HG03066 (cell line): ENCODE results near the gene C16orf89.
"Not testable (repeated sequence)": the region's sequence is repeated elsewhere in the genome, so short reads cannot be mapped to it uniquely, and the experiment has no call there.

ENCODE experiments used
- ATAC-seq: cut with Tn5 transposase; IDR thresholded peaks from one replicate; pipeline ENCODE4 v1.9.1; 2021; ENCODE audit warnings: low read depth; ENCODE audit not compliant: unreplicated experiment

Gene C16orf89, protein sequence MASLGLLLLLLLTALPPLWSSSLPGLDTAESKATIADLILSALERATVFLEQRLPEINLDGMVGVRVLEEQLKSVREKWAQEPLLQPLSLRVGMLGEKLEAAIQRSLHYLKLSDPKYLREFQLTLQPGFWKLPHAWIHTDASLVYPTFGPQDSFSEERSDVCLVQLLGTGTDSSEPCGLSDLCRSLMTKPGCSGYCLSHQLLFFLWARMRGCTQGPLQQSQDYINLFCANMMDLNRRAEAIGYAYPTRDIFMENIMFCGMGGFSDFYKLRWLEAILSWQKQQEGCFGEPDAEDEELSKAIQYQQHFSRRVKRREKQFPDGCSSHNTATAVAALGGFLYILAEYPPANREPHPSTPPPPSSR

DNA sequence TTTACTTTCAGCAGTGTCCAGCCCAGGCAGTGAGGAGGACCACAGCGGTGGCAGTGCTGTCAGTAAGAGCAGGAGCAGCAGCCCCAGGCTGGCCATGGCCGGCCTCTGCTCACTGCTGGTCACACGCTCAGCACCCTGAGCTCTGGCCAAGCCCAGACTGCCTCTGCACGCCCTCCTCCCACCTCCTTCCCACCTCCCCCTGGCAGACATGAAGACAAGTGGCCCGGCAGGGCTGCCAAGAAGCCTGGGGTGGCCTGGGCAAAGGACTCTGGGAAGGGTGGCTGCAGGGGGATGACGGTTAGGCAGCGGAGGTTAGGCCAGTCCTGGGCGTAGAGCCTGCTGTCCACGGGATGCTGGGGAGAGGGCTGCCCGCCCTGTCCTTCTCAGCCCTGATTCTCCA lies at the start of gene C16orf89:
Gene C16orf89 (minus strand): TSS at position 144 of the 400 bp plus-strand sequence. CDS start 48 bp downstream, at position 96.
- no peak for ATAC-seq

DNA sequence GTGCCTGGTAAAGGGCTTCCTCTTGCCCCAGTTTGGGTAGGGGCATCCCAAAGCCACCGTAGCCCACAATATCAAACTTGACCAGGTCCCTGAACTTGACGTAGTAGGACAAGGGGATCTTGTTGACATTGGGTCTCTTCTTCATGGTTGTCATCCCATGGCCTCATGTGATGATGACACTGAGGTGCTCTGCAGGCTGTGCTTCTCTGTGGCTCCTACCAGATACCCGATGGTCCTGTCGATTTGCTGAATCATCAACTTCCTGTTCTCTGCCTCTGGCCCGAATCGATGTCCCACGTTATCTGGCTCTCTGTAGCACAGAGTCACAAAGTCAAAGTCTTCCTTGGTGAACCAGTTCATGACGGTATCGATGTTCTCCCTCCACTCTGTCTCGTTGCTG lies 45.2 kb upstream of the C16orf89 start:
- ATAC-seq: not testable (repeated sequence)

DNA sequence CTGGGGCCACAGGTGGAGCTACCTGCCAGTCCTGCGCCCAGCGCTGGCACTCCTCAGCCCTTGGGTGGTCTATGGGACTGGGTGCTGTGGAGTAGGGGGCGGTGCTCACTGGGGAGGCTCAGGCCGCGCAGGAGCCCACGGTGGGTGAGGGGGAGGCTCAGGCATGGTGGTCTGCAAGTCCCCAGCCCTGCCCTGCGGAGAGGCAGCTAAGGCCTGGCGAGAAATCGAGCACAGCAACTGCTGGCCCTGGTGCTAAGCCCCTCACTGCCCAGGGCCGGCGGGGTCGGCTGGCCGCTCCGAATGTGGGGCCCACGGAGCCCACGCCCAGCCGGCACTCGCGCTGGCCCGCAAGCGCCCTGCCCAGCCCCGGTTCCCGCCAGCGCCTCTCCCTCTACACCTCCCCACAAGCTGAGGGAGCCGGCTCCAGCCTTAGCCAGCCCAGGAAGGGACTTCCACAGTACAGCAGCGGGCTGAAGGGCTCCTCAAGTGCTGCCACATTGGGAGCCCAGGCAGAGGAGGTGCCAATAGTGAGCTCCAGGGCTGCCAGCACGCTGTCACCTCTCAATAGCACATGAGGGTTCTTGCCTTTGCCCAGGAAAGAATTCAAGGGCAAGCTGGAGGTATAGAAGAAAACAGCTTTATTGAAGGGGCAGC lies 42.9 kb upstream of the C16orf89 start:
- ATAC-seq: no peak

DNA sequence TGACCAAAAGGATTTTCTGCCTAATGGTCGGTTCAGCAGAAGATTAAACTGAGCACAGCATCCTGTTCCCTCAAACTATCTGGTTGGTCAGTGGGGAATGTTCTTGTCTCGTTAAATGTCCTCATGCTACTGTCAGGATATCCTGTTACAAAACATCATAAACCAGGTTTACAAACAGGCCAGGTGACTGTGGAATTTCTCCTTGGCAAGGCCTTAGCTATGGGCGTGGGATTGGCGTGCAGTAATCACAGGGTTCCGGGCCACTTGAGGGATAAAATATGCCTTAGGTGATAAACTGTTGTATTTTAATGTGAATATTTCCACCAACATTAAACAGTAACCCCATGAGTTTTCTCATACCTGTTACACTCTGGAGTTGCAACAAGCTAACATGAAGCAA lies 39.3 kb upstream of the C16orf89 start:
- ATAC-seq: not testable (repeated sequence)

DNA sequence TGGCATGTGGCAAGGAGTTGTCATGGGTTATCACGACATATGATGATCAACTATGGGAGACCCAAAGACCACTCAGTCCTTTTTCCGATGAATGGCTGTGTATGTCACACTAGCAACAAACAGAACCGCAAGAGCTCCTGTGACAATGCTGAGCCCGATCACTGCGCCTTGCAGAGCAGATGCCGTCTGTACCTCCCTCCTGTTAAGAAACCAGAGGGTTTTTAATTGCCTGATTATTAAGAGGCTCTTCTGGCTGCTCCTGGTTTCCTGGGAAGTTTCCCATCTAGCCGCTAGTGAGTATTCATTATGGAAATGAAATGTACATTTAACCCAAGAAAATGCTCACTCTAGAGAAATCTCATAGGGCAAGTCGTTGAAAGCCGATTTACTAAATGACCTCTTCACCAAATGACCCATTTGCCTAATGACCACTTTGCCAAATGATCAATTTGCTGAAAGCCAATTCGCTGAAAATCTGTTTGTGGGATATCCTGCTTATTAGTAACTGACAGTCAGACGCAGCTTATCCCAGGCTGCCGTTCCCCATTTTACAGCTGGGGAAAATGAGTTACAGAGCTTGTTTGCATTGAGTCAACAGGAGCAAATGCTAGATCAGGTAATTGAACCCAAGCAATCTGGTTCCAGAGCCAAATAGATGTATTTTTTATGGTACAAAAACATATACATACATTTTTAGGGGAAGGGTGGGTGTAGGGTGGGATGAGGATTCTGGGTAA lies 37.7 kb upstream of the C16orf89 start:
- not testable (repeated sequence) for ATAC-seq

DNA sequence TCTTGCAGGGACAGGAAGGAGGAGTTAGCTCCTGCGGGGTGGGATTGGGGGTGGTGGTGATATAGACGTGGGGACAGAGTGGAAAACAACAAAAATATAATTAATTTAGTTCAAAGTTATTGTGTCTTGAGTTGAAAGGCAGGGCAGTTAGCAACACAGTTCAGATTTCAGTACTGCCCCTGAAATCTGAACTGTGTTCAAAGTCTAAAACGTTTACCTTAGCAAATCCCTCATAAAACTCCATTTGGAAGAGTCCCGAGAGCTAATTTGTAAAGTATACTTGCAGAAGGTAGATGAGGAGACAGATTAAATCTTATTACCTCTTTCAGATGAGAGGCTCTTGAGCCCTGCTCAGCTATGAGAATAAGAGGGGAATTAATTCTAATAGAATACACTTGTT lies 33.4 kb upstream of the C16orf89 start:
- ATAC-seq: not testable (repeated sequence)

DNA sequence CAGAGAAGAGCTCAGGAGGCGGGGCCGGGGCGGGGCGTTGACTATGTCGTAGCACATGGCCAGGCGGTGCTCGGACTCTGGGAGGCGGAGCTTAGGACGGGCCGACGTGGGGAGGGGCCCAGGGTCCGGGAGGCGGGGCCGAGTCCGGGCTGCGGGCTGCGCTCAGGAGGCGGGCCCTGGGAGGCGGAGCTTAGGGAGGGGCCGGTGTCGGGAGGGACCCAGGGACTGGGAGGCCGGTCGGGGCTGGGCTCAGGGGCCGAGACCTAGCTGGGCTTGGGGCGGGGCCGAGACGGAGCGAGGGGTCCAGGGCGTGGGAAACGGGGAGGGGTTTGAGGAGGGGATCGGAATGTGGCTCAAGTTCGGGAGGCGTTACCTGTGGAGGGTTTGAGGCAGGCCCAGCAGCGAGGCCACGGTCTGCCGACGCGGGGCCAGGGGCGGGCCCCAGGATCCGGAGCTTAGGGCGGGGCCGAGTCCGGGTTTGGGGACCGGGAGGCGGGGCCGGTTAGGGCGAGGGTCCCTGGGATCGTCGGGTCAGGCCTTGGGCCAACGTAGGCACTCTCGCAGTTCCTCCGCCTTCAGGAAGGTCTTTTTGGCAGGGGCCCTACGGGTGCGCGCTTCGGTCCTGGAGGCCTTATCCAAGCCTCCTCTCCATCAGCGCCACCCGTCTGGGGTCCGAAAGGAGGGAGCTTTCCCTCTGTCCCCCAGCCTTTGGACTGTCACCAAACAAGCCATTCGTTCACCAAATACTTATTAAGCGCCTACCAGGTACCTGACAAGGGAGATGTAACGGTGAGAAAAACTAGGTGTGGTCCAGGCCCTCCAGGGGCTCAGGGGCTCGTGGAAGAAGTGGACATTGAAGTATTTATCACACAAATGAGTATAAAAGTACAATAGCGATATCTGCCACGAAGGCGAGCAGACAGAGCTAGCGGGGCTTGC lies 32.7 kb upstream of the C16orf89 start:
- ATAC-seq: peak; percentile 68

DNA sequence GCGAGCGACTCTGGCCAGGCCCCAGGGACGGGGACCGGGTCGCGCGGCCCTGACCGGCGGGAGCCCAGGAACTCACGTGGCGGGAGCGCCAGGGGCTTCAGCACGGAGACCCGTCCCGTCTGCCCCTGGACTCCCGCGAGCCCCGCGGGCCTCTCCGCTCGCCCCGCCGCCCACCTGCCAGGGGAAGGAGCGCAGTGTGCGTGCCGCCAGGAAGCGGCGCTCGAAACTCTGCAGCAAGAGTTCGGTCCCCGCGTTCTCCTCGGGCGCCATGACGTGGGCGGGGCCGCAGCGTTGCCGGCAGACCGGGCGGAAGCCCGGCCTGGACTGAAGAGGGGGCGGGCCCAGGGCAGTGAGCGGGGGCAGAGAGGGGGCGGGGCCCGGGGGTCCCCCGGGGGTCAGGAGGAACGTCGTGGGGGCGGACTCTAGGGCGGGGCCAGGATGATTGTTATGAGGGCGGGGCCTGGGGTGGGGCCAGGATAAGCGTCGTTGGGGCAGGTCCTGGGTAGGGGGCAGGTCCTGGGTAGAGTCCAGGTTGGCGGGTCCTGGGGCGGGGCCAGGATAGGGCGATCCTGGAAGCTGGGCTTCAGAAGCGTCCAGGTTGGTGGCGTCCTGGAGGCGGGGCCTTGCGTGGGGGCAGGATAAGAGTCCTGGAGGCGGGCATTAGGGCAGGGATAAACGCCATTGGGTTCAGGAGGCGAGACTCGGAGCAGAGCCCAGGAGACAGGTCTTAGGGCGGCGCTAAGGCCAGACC lies 31.9 kb upstream of the C16orf89 start, which contains the start of gene EEF2KMT:
Gene EEF2KMT (minus strand): TSS at position 326 of the 751 bp plus-strand sequence. CDS start 56 bp downstream, at position 270.
- ATAC-seq: peak; percentile 99

DNA sequence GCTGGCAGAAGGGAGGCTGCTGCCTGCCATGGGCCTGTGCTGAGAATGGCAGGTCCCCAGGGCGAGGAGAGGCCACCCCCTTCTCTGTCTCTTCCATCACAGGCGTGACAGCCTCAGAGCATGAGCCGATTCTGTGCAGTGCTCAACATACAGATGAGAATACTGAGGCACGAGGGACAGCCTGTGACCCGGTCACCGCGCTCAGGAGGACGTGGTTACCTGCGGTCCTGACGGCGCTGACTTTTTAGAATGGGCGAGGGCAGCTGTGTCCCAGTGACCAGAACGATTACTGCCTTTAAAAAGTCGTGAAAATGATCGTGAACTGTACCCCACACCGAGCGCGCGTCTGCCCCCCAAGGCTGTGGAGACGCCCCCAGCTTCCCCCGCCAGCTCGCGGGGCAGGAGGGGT lies 31.3 kb upstream of the C16orf89 start:
- ATAC-seq: not testable (repeated sequence)

DNA sequence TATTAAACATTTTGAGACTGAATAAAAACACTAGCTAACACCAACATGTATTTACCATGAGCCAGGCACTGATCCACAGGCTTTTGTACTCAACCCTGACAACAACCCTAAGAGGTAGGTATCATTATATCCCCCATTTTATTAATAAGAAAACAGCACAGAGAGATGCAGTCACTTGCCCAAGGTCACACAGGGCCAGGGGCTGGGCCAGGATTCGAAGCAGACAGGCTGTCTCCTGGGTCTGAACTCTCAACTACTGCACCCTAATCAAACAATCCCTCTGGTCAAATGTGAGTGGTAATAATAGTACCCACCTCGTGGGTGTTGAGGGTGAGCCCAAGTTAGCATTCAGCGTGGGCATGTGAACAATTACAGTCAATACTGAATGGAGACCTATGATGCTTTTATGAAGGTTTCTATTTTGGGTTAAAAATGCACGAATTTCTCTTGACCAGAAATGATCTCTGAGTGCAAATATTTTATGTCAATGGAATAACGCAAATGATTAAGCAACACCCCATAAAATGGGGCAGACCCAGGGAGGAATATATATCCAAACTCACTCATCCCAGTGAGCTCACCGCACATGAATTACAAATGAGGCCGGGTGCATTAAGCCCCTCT lies 30.8 kb upstream of the C16orf89 start:
- not testable (repeated sequence) for ATAC-seq

DNA sequence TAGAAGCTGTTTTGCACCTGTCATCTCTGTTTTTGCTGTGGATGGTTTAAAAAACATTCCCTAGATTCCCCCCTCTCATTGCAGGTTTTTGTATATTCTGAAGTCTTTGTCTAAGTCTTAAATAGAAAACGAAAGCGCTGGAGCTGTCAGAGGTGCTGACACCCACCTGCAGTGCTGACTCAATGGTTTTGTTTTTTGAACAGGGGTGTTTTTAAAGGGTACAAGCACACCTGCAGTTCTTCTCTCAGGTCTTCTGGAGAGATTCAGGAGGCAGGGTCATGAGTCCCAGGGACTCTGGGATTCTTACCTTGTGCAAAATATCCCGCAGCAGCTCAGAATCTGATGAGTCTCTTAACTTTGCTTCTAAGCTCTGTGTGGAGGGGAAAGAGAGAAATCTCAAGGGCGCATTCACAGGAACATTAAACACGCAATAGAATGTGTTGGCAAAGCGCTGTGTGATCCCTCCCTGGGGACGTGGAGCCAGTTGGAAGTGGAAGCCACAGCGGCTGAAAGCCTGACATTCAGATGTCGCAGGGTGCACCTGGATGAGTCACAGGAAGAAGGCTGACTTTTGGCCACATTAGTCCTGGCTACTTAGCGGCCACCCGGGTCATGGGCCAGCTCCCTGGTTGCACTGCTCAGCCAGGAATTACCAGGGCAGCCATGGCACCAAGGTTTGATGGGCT lies 29.5 kb upstream of the C16orf89 start:
- not testable (repeated sequence) for ATAC-seq

DNA sequence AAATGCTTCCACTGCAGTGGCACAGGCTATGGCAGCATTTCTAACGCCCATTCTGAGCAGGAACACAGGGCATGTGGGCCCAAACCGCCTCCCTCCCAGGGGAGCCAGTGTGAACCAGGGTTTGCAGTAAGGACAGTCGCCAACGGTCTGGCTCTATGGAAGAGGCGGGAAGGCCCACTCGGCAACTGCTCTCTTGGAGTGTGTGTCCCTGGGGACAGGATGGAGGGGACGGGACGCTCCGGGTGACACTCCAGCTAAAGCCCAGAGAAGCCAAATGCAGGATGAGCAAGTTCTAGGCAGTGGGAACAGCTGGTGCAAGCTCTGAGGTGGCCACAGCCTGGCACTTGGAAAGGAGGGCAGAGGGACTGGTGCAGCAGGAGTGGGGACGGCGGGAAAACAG lies 28.0 kb upstream of the C16orf89 start:
- ATAC-seq: not testable (repeated sequence)

DNA sequence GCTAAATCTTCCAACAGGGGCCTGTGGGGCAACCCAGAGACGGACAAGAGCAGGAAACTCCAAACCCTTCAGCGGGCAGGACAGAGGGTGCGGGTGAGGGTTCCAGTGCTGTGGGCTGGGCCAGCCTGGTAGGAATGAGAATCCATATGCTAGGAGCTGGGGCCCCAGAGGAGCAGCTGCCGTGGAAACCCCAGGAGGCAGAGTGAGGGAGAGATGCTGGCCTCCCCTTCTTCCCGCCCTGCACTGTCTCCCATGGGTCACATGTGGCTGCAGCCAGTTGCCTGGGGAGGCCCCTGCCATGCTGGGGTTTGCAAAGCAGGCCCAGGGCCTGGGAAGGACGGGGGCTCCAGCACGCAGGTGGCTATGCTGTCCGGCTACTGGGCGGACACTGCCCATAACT lies 27.3 kb upstream of the C16orf89 start:
- not testable (repeated sequence) for ATAC-seq

DNA sequence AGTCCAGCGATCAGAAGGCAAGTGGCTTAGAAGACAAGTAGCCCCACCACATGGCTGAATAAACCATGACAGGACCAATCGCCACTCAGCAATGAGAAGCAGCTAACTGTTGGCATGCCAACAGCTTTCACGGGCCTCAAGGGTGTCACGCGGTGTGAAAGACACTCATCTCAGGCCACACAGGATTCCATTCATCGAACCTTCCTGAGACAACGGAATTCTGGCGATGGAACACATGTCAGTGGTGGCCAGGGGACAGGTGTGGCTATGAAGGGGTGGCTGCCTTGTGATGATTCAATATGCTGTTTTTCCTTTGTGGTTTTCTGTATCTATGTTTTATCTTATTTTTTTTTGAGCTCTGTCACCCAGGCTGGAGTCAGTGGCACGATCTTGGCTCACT lies 24.8 kb upstream of the C16orf89 start:
- ATAC-seq: not testable (repeated sequence)

DNA sequence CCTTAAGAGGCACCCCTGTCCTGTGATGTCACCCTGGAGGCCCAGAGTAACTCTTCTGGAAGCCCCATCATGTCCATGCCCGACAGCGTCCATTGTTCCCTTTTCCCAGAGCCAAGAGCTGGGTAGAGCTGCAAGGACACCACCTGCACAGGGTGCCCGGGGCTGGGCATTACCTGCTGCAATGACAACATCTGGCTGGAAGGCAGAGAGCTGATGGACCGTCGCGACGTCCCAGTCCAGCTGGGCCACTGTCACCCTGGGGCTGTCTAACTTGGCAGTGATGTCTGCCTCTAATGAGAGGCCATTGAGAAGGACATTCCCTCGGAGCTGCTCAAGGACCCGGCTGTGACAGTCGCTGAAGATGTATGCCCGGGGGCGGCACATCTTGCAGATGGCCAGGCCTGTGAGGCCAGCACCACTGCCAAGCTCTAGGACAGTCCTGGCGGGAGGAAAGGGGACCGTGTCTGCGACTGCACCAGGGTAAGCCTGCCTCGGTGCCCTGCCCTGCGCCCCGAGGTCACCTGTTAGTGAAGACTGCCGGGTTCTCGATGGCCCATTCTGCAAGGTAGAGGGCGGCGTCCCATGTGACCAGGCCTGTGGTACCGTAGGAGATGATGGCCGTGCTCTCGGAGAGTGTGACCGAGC lies 24.3 kb upstream of the C16orf89 start:
- ATAC-seq: not testable (repeated sequence)

DNA sequence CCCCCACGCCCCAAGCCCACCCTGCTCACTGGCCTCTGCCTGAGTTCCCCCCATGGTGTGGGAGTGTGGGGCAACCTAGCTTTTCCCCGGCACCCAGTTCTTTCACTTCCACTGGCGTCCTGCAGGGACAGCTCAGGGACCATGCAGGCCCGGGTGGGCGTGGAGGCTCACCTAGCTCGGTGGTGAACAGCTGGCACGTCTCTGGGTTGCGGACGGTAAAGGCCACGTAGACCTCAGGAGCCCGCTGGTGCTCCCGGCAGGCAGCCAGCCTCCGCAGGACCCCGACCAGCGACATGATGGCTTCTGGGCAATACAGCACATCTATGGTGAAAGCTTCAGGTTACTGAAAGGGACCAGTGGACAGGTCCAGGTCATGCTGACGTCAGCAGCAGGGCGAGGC lies 23.2 kb upstream of the C16orf89 start:
- ATAC-seq: not testable (repeated sequence)

DNA sequence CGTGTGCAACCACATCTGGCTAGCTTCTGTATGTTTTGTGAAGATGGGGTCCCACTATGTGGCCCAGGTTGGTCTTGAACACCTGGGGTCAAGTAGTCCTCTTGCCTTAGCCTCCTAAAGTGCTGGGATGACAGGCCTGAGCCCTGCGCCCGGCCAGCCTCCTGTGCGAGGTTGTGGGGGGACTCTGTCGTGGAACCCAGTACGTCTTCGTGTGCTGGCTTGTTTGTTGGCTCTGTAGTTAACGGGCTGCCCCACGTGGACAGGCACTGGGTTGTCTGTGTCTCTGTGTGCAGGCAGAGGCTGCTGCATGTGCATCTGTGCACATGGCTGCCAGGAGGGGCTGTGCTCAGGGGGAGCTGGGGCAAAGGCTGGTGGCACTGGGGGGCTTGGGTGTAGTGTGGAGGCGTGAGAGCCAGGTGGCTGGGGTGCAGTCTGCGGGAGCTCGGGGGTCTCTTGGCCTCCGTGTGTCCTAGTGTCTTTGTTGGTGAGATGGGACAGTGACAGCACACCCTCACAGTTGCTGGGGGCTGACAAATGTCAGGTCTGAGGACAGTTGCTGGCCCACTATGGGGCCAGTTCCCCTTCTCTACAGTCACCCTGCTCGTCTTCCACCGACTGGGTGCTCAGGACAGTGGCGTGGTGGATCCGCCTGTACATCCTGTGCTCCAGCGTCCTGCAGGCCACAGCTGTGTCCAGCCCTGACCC lies 22.5 kb upstream of the C16orf89 start:
- ATAC-seq: not testable (repeated sequence)
